ENCODE data around the gene ELL2. TPM values are rescaled to one million over a fixed set of nuclear protein-coding genes. Genes with fewer than 3 reads are reported as not detected.
"Not testable (repeated sequence)": the region's sequence is repeated elsewhere in the genome, so short reads cannot be mapped to it uniquely, and the experiment has no call there.

The ELL2 gene
- polyA plus RNA-seq, 12 donors: 2.4 to 14.0 (median 4.4) TPM; not detected in 1

GRCh38 chr5:95883185-95884016 is 78.2 kb downstream of the ELL2 start:
- no peak for DNase-seq

GRCh38 chr5:95881833-95882232 is 79.8 kb downstream of the ELL2 start:
- no peak for DNase-seq

GRCh38 chr5:95880081-95880926 is 81.3 kb downstream of the ELL2 start:
- no peak for DNase-seq

DNA sequence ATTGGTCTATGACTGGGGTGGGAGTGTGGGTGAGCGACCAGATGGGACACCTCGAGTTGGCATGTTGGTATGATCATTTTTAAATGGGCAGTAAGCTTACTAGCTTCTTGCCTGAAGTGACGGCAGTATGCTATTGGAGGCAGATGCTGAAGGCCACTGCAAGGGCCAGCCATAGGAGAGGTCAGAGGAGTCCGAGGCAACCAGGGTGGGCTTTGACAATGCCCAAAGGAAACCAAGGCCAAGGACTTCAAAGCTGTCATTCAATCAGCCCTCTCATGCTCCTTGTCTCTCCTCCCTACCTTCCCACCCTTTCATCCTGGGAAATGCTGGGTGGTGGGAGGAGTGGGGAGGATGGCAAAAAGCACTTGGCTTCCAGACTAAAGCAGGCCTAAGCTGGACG is 82.0 kb downstream of the ELL2 start:
- no peak for DNase-seq

GRCh38 chr5:95878417-95879323 is 83.0 kb downstream of the ELL2 start:
- no peak for DNase-seq

- DNase-seq: no peak
Observed at GRCh38 chr5:95876782-95877181, 84.9 kb downstream of the ELL2 start.

GRCh38 chr5:95874246-95874645 is 87.4 kb downstream of the ELL2 start:
- no peak for DNase-seq

GRCh38 chr5:95873351-95873750 is 88.3 kb downstream of the ELL2 start:
- DNase-seq: no peak

DNA sequence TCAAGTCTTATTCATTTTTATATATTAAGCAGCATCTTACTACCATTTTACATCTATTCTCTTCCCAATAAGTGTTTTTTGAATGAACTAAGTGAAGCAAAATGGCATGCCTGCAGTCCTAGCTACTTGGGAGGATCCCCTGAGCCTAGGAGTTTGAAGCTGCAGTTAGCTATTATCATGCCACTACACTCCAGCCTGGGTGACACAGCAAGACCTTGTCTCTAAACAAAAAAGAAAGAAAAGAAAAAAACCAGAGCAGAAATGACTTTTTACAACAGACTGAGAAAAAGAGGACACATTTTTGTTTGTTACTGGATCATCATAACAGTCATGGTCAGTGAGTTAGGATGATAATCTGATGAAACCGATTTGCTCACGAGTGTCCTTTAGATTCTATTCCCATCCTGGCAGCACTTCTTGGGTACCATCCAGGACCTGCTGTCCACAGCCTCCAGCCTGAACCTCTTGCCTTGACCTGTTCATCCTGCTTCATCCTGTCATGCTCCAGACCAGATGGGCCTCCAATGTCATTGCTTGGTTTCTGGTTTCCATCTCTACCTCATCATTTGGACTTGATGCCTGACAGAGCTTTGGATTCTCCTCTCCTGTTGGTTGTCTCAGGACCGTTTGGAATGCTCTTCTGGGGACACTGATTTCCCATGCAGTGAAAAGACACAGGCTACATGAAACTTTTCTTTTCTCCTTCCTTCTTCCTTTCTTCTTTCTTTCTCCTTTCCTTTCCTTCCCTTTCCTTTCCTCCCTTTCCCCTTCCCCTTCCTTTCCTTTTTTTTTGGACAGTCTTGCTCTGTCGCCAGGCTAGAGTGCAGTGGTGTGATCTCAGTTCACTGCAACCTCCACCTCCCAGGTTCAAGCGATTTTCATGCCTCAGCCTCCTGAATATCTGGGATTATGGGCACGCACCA is 89.0 kb downstream of the ELL2 start:
- DNase-seq: no peak

GRCh38 chr5:95871146-95871806 is 90.4 kb downstream of the ELL2 start:
- no peak for DNase-seq

- DNase-seq: no peak
Observed at GRCh38 chr5:95870105-95870672, 91.5 kb downstream of the ELL2 start.

GRCh38 chr5:95869173-95869855 is 92.3 kb downstream of the ELL2 start:
- not testable (repeated sequence) for DNase-seq

DNA sequence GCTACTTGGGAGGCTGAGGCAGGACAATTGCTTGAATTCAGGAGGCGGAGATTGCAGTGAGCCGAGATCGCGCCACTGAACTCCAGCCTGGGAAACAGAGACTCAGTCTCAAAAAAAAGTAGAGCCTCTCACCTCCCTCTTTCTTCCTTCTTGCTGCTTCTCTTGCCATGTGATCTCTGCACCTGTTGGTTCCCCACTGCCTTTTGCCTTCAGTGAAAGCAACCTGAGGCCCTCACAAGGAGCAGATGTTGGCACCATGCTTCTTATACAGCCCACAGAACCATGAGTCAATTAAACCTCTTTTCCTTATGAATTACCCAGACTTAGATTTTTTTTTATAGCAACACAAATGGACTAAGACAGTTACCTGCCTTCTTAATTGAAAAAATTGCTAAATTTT is 93.5 kb downstream of the ELL2 start:
- DNase-seq: no peak

- no peak for DNase-seq
Observed at GRCh38 chr5:95866435-95867040, 95.1 kb downstream of the ELL2 start.

- no peak for DNase-seq
Observed at GRCh38 chr5:95864944-95865504, 96.6 kb downstream of the ELL2 start.

- no peak for DNase-seq
Observed at GRCh38 chr5:95864456-95864855, 97.2 kb downstream of the ELL2 start.

GRCh38 chr5:95863383-95863757 is 98.3 kb downstream of the ELL2 start:
- no peak for DNase-seq

- DNase-seq: no peak
Observed at GRCh38 chr5:95862671-95863382, 98.8 kb downstream of the ELL2 start.

Data from muscle of arm (tissue), 12 donors.